ENCODE measurements around the gene CFAP46. TPM values are rescaled to one million over a fixed set of nuclear protein-coding genes. Genes with fewer than 3 reads are reported as not detected.
"Not testable (repeated sequence)": the region's sequence is repeated elsewhere in the genome, so short reads cannot be mapped to it uniquely, and the experiment has no call there.

CFAP46 gene
- total RNA-seq, 2 experiments from 2014 or later = 0.34 TPM; not detected in 1

DNA sequence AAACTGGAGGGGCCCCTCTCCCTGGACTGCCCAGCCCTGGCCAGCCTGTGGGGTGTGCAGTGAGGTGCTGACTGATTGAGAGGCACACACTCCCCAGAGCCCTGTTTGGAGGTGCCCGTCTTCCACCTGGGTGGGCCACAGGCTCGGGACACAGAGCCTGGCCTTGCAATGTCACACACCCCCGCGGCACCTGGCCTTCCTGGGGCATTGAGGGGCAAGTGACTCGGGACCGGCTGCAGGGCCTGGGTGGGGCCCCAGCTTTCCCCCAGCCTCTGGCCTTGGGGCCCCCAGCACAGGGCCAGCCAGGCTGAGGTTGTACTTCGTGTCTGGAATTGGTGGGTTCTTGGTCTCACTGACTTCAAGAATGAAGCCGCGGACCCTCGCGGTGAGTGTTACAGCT, 142.5 kb downstream of the CFAP46 start:
- Mint-ChIP-seq H3K4me1 (ENCODE audit: low read depth) (no peaks in the 10 kb centered on the region), H3K27ac (no peak overlapping the region), H3K9me3 (no peaks in the 10 kb centered on the region), H3K27me3 (no peaks in the 10 kb centered on the region), H3K4me3 (no peak overlapping the region), H3K36me3 (ENCODE audit: low read depth) (no peaks in the 10 kb centered on the region)
- TF ChIP-seq, protein P1, sequence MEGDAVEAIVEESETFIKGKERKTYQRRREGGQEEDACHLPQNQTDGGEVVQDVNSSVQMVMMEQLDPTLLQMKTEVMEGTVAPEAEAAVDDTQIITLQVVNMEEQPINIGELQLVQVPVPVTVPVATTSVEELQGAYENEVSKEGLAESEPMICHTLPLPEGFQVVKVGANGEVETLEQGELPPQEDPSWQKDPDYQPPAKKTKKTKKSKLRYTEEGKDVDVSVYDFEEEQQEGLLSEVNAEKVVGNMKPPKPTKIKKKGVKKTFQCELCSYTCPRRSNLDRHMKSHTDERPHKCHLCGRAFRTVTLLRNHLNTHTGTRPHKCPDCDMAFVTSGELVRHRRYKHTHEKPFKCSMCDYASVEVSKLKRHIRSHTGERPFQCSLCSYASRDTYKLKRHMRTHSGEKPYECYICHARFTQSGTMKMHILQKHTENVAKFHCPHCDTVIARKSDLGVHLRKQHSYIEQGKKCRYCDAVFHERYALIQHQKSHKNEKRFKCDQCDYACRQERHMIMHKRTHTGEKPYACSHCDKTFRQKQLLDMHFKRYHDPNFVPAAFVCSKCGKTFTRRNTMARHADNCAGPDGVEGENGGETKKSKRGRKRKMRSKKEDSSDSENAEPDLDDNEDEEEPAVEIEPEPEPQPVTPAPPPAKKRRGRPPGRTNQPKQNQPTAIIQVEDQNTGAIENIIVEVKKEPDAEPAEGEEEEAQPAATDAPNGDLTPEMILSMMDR (IDR thresholded peaks at IDR 0.05) = no peak
- ATAC-seq (no peak), DNase-seq (no peak)
- CTCF ChIA-PET = no interaction called here
- POLR2A ChIA-PET = no interaction called here
- intact Hi-C loops (cut with micrococcal nuclease) = loop anchor here (10.0 kb wide), 1 partner anchor 145 kb away; no protein-coding TSS in a partner anchor

DNA sequence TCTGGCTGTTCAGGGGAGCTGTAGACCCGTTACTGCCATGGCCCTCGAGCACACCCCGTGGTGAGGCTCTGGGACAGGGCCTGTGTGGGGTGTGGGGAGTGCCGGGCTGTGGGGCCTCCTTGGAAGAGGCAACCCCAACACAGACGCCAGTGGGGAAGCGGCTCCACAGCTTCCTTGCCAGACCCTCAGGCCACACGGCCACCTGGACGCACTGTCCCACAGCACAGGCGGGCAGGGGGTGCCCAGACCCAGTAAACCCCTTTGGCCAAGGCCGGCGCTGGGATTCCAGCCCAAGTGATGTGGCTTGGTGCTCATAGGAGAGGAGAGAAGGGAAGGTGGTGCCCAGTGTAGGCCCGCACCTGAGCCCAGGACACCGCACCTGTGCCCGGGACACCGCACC, 143.5 kb downstream of the CFAP46 start:
- intact Hi-C loops (cut with micrococcal nuclease) = loop anchor here (10.0 kb wide), 1 partner anchor 144 kb away; no protein-coding TSS in a partner anchor
- H3K4me3 Mint-ChIP-seq = no peak overlapping the region
- H3K36me3 Mint-ChIP-seq (ENCODE audit: low read depth) = no peaks in the 10 kb centered on the region
- DNase-seq = no peak
- H3K4me1 Mint-ChIP-seq (ENCODE audit: low read depth) = no peaks in the 10 kb centered on the region
- no peaks in the 10 kb centered on the region for H3K27me3 Mint-ChIP-seq
- ATAC-seq = no peak
- no peaks in the 10 kb centered on the region for H3K9me3 Mint-ChIP-seq
- no peak overlapping the region for H3K27ac Mint-ChIP-seq
- TF ChIP-seq, protein P1 (IDR thresholded peaks at IDR 0.05) = no peak
- ChIA-PET CTCF (no interaction called here), POLR2A (no interaction called here)

DNA sequence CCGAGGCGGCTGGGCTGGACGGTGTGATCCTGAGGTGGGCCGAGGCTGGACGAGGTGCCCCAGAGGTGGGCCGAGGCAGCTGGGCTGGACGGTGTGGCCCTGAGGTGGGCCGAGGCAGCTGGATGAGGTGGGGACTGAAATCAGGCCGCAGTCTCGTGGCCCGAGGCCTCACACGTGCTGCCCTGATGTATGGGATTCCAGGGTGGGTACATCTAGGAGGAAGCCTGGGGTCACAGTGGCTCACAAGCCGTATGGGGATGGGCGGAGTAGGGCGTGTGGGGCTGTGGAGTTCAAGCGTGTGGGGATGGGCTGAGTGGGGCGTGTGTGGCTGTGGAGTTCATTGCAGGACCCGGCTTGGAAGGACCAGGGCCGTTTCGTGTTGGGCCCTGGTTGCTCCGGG, 144.0 kb downstream of the CFAP46 start:
- no peak for DNase-seq
- H3K27me3 Mint-ChIP-seq = no peaks in the 10 kb centered on the region
- H3K9me3 Mint-ChIP-seq = no peaks in the 10 kb centered on the region
- CTCF ChIA-PET = no interaction called here
- no peak for ATAC-seq
- no peak overlapping the region for H3K4me3 Mint-ChIP-seq
- TF ChIP-seq, protein P1 (IDR thresholded peaks at IDR 0.05) = no peak
- POLR2A ChIA-PET = no interaction called here
- H3K27ac Mint-ChIP-seq = no peak overlapping the region
- H3K36me3 Mint-ChIP-seq (ENCODE audit: low read depth) = no peaks in the 10 kb centered on the region
- intact Hi-C loops (cut with micrococcal nuclease) = loop anchor here (10.0 kb wide), 1 partner anchor 144 kb away; no protein-coding TSS in a partner anchor
- no peaks in the 10 kb centered on the region for H3K4me1 Mint-ChIP-seq (ENCODE audit: low read depth)

DNA sequence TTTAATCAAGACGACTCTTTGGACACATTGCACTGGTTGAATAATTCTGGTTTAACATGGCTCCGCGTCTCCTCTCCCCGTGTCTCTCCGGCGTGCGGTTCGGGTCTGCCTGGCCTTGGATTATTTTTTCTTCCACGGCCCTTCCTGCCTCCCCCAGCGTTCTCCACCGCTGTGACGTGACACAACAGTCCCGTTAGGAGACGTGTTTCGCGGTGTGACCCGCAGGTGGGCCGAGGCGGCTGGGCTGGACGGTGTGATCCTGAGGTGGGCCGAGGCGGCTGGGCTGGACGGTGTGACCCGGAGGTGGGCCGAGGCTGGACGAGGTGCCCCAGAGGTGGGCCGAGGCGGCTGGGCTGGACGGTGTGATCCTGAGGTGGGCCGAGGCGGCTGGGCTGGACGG, 144.4 kb downstream of the CFAP46 start:
- DNase-seq; POLR2A ChIA-PET; H3K27me3 Mint-ChIP-seq; H3K27ac Mint-ChIP-seq; H3K4me1 Mint-ChIP-seq (ENCODE audit: low read depth); H3K36me3 Mint-ChIP-seq (ENCODE audit: low read depth); ATAC-seq; H3K4me3 Mint-ChIP-seq; H3K9me3 Mint-ChIP-seq; CTCF ChIA-PET: not testable (repeated sequence)
- intact Hi-C loops (cut with micrococcal nuclease) = loop anchor here (10.0 kb wide), 1 partner anchor 143 kb away; no protein-coding TSS in a partner anchor

DNA sequence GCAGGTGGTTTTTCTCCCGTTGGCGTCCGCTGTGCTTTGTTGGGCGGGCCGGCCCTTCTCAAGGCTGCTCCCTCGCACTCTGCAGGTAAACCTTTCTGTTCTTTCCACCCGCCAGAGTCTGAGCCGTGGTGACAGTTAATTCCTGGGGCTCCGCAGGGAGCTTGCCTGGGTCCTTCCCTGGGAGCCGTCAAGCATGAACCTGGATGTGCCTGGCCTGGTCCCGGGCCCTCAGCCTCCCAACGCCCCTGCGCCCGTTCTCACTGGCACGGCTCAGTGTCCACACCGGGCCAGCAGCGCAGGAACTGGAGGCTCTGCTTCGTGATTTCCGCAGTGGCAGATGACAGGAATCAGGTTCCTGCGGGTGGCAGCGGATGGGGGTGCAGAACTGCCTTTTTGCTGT, 145.5 kb downstream of the CFAP46 start:
- Mint-ChIP-seq H3K27me3 (no peaks in the 10 kb centered on the region), H3K9me3 (no peaks in the 10 kb centered on the region), H3K4me3 (no peak overlapping the region), H3K4me1 (ENCODE audit: low read depth) (no peaks in the 10 kb centered on the region), H3K36me3 (ENCODE audit: low read depth) (no peaks in the 10 kb centered on the region), H3K27ac (no peak overlapping the region)
- TF ChIP-seq, protein P1 (IDR thresholded peaks at IDR 0.05) = no peak
- no peak for ATAC-seq
- ChIA-PET POLR2A (no interaction called here), CTCF (interaction anchor here (0.7 kb wide), 1 partner anchor 143 kb away, joined by 3 read pairs; no protein-coding TSS in a partner anchor)
- intact Hi-C loops (cut with micrococcal nuclease) = loop anchor here (10.0 kb wide), 1 partner anchor 142 kb away; no protein-coding TSS in a partner anchor
- no peak for DNase-seq

Data from activated CD8-positive, alpha-beta T cell treated with anti-CD3 and anti-CD28 coated beads for 36 hours (primary cell).